ENCODE measurements around the gene ZFP69B. TPM values are rescaled to one million over a fixed set of nuclear protein-coding genes. Genes with fewer than 3 reads are reported as not detected.

Gene ZFP69B
- total RNA-seq, 1 experiment from 2014 or later = 8.5 TPM

Other genes with a start within 250 kb of the ZFP69B start
- gene TMCO2, start 202.5 kb upstream of the ZFP69B start, total RNA-seq (2014; rRNA removed; shearing (Covaris generic)) = not detected in 2 replicates
- gene ZMPSTE24, start 192.2 kb upstream of the ZFP69B start, total RNA-seq (2014; rRNA removed; shearing (Covaris generic)) = 67.4 and 72.9 TPM in 2 replicates
- gene COL9A2, start 133.2 kb upstream of the ZFP69B start, total RNA-seq (2014; rRNA removed; shearing (Covaris generic)) = 1.7 and 2.5 TPM in 2 replicates
- gene SMAP2, start 76.7 kb upstream of the ZFP69B start, total RNA-seq (2014; rRNA removed; shearing (Covaris generic)) = 26.9 and 30.8 TPM in 2 replicates
- gene ZFP69, start 26.8 kb downstream of the ZFP69B start, total RNA-seq (2014; rRNA removed; shearing (Covaris generic)) = 5.3 and 9.3 TPM in 2 replicates
- 2.1 and 8.3 TPM in 2 replicates for gene EXO5, start 58.3 kb downstream of the ZFP69B start, total RNA-seq (2014; rRNA removed; shearing (Covaris generic))
- gene ZNF684, start 81.2 kb downstream of the ZFP69B start, total RNA-seq (2014; rRNA removed; shearing (Covaris generic)) = 8.6 and 8.7 TPM in 2 replicates
- gene RIMS3, start 215.2 kb downstream of the ZFP69B start, total RNA-seq (2014; rRNA removed; shearing (Covaris generic)) = 0.74 and 0.97 TPM in 2 replicates
- 20.4 and 24.2 TPM in 2 replicates for gene NFYC, start 241.2 kb downstream of the ZFP69B start, total RNA-seq (2014; rRNA removed; shearing (Covaris generic))